NCI-H2196 (cell line): ENCODE data around the gene UNG.
"Not testable (repeated sequence)": the region's sequence is repeated elsewhere in the genome, so short reads cannot be mapped to it uniquely, and the experiment has no call there.

Experiments
- DNase-seq: peaks from one replicate; lab custom pipeline; 2025; ENCODE audit not compliant: unreplicated experiment; lab: John Stamatoyannopoulos, UW

UNG gene

GRCh38 chr12:109097435-109098182, at the start of gene UNG:
Gene UNG, plus strand, starts transcription at chr12:109097597. Its CDS starts 83 bp downstream, at chr12:109097680.
- peak; percentile 96 for DNase-seq

DNA sequence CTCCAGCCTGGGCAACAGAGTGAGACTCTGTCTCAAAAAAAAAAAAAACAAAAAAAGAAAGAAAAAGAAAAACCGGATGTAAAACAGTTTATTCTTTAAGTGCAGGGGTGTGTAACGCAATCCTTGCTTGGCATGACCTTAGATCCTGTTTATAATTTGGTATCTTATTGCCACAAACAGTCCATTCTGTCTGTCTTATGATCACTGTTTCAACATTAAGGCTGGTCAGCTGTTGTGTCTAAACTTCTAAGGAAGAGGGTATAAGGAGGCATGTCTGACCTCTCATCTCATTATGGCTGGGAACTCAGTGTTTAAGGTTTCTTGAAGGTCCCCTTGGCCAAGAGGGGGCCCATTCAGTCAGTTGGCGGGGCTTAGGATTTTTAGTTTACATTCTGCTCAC, 48.7 kb upstream of the UNG start:
- DNase-seq = not testable (repeated sequence)

GRCh38 chr12:109049794-109050193, 47.6 kb upstream of the UNG start:
- DNase-seq = not testable (repeated sequence)

DNA sequence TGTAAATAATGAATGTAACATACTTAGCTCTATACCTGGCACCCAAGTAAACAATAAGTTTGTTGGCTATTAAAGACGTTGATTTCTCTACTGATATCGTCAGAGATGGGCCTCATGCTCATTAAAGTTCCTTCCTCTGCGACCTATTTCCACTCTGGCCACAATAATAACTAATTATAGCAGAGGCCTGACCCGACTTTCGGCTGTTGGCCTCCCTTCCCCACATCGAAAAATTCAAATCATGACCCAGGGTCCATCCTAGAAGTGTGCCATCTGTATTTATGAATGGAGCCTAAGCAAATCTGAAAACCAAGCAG, 45.3 kb upstream of the UNG start:
- no peak for DNase-seq

- peak; percentile 92 for DNase-seq
These were observed 44.7 kb upstream of the UNG start, which contains the start of gene USP30 for GRCh38 chr12:109052414-109053323. Gene USP30, plus strand, starts transcription at chr12:109052576. Its CDS starts 103 bp downstream, at chr12:109052679.

GRCh38 chr12:109053382-109054123, 43.8 kb upstream of the UNG start:
- no peak for DNase-seq

GRCh38 chr12:109054124-109054513, 43.3 kb upstream of the UNG start:
- DNase-seq = not testable (repeated sequence)

- no peak for DNase-seq
These were observed 42.9 kb upstream of the UNG start for GRCh38 chr12:109054520-109054919.

- no peak for DNase-seq
These were observed 40.5 kb upstream of the UNG start for GRCh38 chr12:109056891-109057290.

GRCh38 chr12:109057376-109057775, 40.0 kb upstream of the UNG start:
- DNase-seq = no peak

- no peak for DNase-seq
These were observed 38.6 kb upstream of the UNG start for GRCh38 chr12:109058773-109059172.

DNA sequence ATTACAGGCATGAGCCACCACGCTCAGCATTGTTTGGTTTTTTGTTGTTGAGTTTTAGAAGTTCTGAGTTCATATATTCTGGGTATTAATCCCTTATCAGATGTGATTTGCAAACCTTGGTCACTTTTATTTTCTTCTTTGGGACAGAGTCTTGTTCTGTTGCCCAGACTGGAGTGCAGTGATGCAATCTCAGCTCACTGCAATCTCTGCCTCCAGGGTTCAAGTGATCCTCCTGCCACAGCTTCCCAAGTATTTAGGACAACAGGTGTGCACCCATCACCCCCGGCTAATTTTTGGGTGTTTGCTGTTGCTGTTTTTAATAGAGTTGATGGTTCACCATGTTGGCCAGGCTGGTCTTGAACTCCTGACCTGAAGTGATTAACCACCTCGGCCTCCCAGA, 33.3 kb upstream of the UNG start:
- no peak for DNase-seq

DNA sequence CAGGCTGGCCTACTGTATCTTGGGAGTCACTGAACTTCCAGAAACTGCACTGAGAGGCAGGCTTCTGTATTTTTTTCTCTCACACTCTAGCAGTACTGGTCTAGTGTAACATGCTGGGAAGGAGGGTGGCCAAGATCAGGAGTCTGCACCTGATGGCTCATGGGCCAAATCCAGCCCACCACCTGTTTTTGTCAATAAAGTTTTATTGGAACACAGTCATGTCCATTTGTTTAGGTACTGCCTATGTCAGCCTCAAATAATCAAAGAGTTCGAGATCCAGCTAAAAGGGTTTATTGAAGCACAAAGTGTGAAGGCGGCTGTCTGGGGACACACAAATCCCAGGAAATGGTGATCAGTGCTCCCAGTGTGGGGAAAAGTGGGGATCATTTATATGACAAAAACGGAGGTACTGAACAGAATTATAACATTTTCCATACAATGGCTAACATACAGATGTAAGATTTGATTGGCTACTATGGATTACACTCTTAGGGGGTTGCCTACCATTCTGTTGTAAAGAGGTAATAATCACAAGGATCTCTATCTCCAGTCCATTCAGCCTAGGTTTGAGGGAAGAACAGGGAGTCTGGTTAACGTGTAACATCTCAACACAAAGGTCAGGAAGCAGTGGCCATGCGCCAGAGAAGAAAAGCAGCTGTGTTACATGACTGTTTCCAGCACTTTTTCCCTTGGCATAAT, 32.1 kb upstream of the UNG start:
- DNase-seq = no peak

DNA sequence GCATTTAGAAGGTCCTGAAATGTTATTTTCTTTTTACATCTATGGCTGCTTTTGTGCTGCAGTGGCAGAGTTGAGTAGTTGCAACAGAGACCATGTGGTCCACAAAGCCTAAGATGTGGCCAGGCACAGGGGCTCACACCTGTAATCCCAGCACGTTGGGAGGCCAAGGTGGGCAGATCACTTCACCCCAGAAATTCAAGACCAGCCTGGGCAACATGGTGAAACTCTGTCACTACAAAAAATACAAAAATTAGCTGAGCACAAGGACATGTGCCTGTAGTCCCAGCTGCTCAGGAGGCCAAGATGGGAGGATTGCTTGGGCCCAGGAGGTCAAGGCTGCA, 31.6 kb upstream of the UNG start:
- no peak for DNase-seq

GRCh38 chr12:109069307-109070271, 27.8 kb upstream of the UNG start:
- DNase-seq = no peak

GRCh38 chr12:109074866-109075265, 22.5 kb upstream of the UNG start:
- DNase-seq = no peak

- no peak for DNase-seq
These were observed 14.6 kb upstream of the UNG start for GRCh38 chr12:109082751-109083150.

- DNase-seq = no peak
These were observed 13.0 kb upstream of the UNG start for GRCh38 chr12:109084425-109084824.

DNA sequence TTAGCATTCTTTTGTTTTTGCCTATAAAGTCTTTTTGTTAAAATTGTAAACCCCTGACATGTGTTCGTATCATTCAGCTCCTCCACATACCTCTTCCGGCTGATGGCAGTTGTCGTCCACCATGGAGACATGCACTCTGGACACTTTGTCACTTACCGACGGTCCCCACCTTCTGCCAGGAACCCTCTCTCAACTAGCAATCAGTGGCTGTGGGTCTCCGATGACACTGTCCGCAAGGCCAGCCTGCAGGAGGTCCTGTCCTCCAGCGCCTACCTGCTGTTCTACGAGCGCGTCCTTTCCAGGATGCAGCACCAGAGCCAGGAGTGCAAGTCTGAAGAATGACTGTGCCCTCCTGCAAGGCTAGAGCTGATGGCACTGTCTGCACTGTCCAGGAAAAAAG, 11.8 kb upstream of the UNG start:
- no peak for DNase-seq

- no peak for DNase-seq
These were observed 10.1 kb upstream of the UNG start for GRCh38 chr12:109087250-109087649.
